H1 (cell line): ENCODE measurements around the gene SHISA7. TPM values are rescaled to one million over a fixed set of nuclear protein-coding genes. Genes with fewer than 3 reads are reported as not detected.

Experiments
- CTCF ChIA-PET: fragments of 300-600 bp; sonication (Branson Sonifier 250); formaldehyde crosslinking; loops from one replicate; lab custom pipeline; 2021; ENCODE audit not compliant: partially characterized antibody; lab: Charles Lee
- POLR2A ChIA-PET: fragments of 300-600 bp; sonication (Branson Sonifier 250); formaldehyde crosslinking; loops from one replicate; lab custom pipeline; 2021; ENCODE audit warnings: inconsistent platforms; ENCODE audit not compliant: partially characterized antibody; lab: Charles Lee
- DNase-seq, 2 experiments: peaks; one replicate each; pipeline versions ENCODE4 v3.0.0 to v3.0.0-alpha.2; 2010 to 2022; ENCODE audit warnings: low spot score in 2 of 2, low read depth in 1 of 2, mixed read lengths in 1 of 2
- FAIRE-seq: peaks from 2 replicates; lab custom pipeline; 2011; peaks lifted over from hg19 to GRCh38; lab: Jason Lieb, UNC
- H2AFZ ChIP-seq: 2 replicates; pipeline ENCODE4 v1.8.1; 2012; ENCODE audit warnings: low read length, inconsistent platforms
- H2AK5ac ChIP-seq: 2 replicates; pipeline ENCODE4 v1.6.1; 2013; ENCODE audit warnings: low read depth, low read length
- H2BK120ac ChIP-seq: replicated peaks from 2 replicates; pipeline ENCODE3; 2013; ENCODE audit warnings: low read depth, low read length, inconsistent platforms
- H2BK12ac ChIP-seq: 2 replicates; pipeline ENCODE4 v1.6.1; 2013; ENCODE audit warnings: low read depth, low read length
- H2BK15ac ChIP-seq: 2 replicates; pipeline ENCODE4 v1.6.1; 2013; ENCODE audit warnings: low read length
- H2BK20ac ChIP-seq: 2 replicates; pipeline ENCODE4 v1.6.1; 2013; ENCODE audit warnings: low read length
- H2BK5ac ChIP-seq: 2 replicates; pipeline ENCODE4 v1.6.1; 2013; ENCODE audit warnings: low read depth, low read length
- H3K14ac ChIP-seq: 2 replicates; pipeline ENCODE4 v1.6.1; 2013; ENCODE audit warnings: inconsistent platforms; ENCODE audit not compliant: insufficient read length
- H3K18ac ChIP-seq: 2 replicates; pipeline ENCODE4 v1.6.1; 2013; ENCODE audit warnings: low read length; ENCODE audit errors: extremely low read depth
- H3K23ac ChIP-seq: 2 replicates; pipeline ENCODE4 v1.6.1; 2013; ENCODE audit warnings: inconsistent platforms; ENCODE audit not compliant: insufficient read length
- H3K23me2 ChIP-seq: 2 replicates; pipeline ENCODE4 v1.6.1; 2013; ENCODE audit warnings: low read depth, low read length
- H3K27ac ChIP-seq: 2 replicates; pipeline ENCODE4 v1.6.1; 2011; ENCODE audit warnings: low read depth, low read length, inconsistent platforms
- H3K27me3 ChIP-seq, 4 experiments: replicated peaks in 1 of 4; 1 replicate in 1 of 4; 2 replicates in 3 of 4; pipeline versions ENCODE4 v1.6.1 to v1.8.1; 2011 to 2013; ENCODE audit warnings: low read length in 3 of 4, mild to moderate bottlenecking in 3 of 4, inconsistent platforms in 2 of 4, mixed read lengths in 2 of 4, moderate library complexity in 1 of 4; ENCODE audit not compliant: control insufficient read depth in 3 of 4, insufficient read depth in 3 of 4; ENCODE audit errors: extremely low read depth in 1 of 4
- H3K36me3 ChIP-seq, 4 experiments: 2 replicates each; pipeline versions ENCODE4 v1.6.1 to v1.8.1; 2011 to 2013; ENCODE audit warnings: mild to moderate bottlenecking in 4 of 4, low read length in 3 of 4, moderate library complexity in 2 of 4, control low read depth in 1 of 4, inconsistent platforms in 1 of 4; ENCODE audit not compliant: insufficient read depth in 4 of 4, control insufficient read depth in 2 of 4
- H3K4ac ChIP-seq: replicated peaks from 2 replicates; pipeline ENCODE3; 2013; ENCODE audit warnings: low read length, low read depth, mixed read lengths, inconsistent platforms; ENCODE audit not compliant: insufficient read length
- H3K4me1 ChIP-seq, 4 experiments: replicated peaks in 1 of 4; 1 replicate in 1 of 4; 2 replicates in 3 of 4; pipeline versions ENCODE4 v1.6.1 to v1.8.1; 2011 to 2013; ENCODE audit warnings: low read length in 3 of 4, inconsistent platforms in 2 of 4, mixed read lengths in 1 of 4; ENCODE audit not compliant: insufficient read depth in 4 of 4, control insufficient read depth in 3 of 4
- H3K4me2 ChIP-seq, 2 experiments: 2 replicates each; pipeline versions ENCODE4 v1.6.1 to v1.8.1; 2011 to 2013; ENCODE audit warnings: low read depth in 2 of 2, low read length in 2 of 2, control low read depth in 1 of 2, inconsistent platforms in 1 of 2, mild to moderate bottlenecking in 1 of 2; ENCODE audit not compliant: insufficient read depth in 1 of 2
- H3K4me3 ChIP-seq, 4 experiments: fragments of 200-600, 300-600 bp in 1 of 4; sonication (generic), shearing (Covaris generic), sonication (Bioruptor Twin) in 1 of 4; 2 replicates each; pipeline versions ENCODE4 v1.5.1 to v1.8.1; 2011 to 2016; ENCODE audit warnings: low read length in 4 of 4, low read depth in 3 of 4, control low read depth in 2 of 4, inconsistent platforms in 2 of 4, mild to moderate bottlenecking in 2 of 4, mixed read lengths in 1 of 4, moderate library complexity in 1 of 4; ENCODE audit not compliant: insufficient read depth in 2 of 4; ENCODE audit errors: extremely low read depth in 1 of 4
- H3K56ac ChIP-seq: replicated peaks from 2 replicates; pipeline ENCODE3; 2013; ENCODE audit warnings: low read depth, mild to moderate bottlenecking, mixed read lengths, low read length, inconsistent platforms; ENCODE audit not compliant: insufficient read length
- H3K79me1 ChIP-seq: 2 replicates; pipeline ENCODE4 v1.6.1; 2013; ENCODE audit warnings: low read depth, low read length, control low read depth
- H3K79me2 ChIP-seq, 2 experiments: 2 replicates each; pipeline versions ENCODE4 v1.6.1 to v1.8.1; 2012 to 2013; ENCODE audit warnings: low read length in 2 of 2, mild to moderate bottlenecking in 2 of 2, inconsistent platforms in 1 of 2; ENCODE audit not compliant: insufficient read depth in 2 of 2, control insufficient read depth in 1 of 2
- H3K9ac ChIP-seq, 4 experiments: replicated peaks in 1 of 4; 1 replicate in 1 of 4; 2 replicates in 3 of 4; pipeline versions ENCODE4 v1.6.1 to v1.8.1; 2011 to 2013; ENCODE audit warnings: low read depth in 3 of 4, low read length in 3 of 4, control low read depth in 2 of 4, mild to moderate bottlenecking in 2 of 4, moderate library complexity in 2 of 4, inconsistent platforms in 1 of 4; ENCODE audit errors: extremely low read depth in 1 of 4
- H3K9me3 ChIP-seq, 2 experiments: 2 replicates each; pipeline versions ENCODE4 v1.6.1 to v1.8.1; 2012 to 2013; ENCODE audit warnings: mild to moderate bottlenecking in 2 of 2, moderate library complexity in 2 of 2, control low read depth in 1 of 2, inconsistent platforms in 1 of 2, low read depth in 1 of 2, low read length in 1 of 2, mixed read lengths in 1 of 2; ENCODE audit not compliant: insufficient read depth in 2 of 2
- H4K20me1 ChIP-seq, 2 experiments: replicated peaks in 1 of 2; 2 replicates each; pipeline versions ENCODE3 to v1.8.1; 2011 to 2013; ENCODE audit warnings: inconsistent platforms in 2 of 2, low read length in 2 of 2, mild to moderate bottlenecking in 1 of 2; ENCODE audit not compliant: insufficient read depth in 2 of 2, control insufficient read depth in 1 of 2
- H4K5ac ChIP-seq: 2 replicates; pipeline ENCODE4 v1.6.1; 2013; ENCODE audit warnings: low read length, low read depth, mixed read lengths, inconsistent platforms; ENCODE audit not compliant: insufficient read length
- H4K8ac ChIP-seq: 2 replicates; pipeline ENCODE4 v1.8.0; 2013; ENCODE audit warnings: mild to moderate bottlenecking, moderate library complexity, low read length, inconsistent platforms; ENCODE audit not compliant: insufficient read depth; ENCODE audit errors: extremely low read depth
- H4K91ac ChIP-seq: replicated peaks from 2 replicates; pipeline ENCODE3; 2013; ENCODE audit warnings: low read length, mixed read lengths, inconsistent platforms; ENCODE audit not compliant: insufficient read length
- ASH2L ChIP-seq: fragments of 200-600, 300-600 bp; sonication (generic); IDR thresholded peaks from one replicate; pipeline ENCODE4 v1.7.1; 2017; ENCODE audit warnings: low read length
- SP1 ChIP-seq: IDR thresholded peaks from 2 replicates; pipeline ENCODE4 v1.6.1; 2011; ENCODE audit warnings: low read depth, low read length
- WGBS, 2 experiments: shearing (Covaris generic) in 1 of 2; methylation state at CpG; one replicate each; pipeline versions ENCODE4 v1.1.6 to v1.1.7; 2013 to 2015; ENCODE audit warnings: low lambda C conversion rate in 2 of 2, mixed read lengths in 2 of 2, inconsistent platforms in 1 of 2, low coverage in 1 of 2, missing lambda C conversion rate in 1 of 2; ENCODE audit not compliant: insufficient replicate concordance in 2 of 2, insufficient coverage in 1 of 2, insufficient read length in 1 of 2; ENCODE audit errors: extremely low coverage in 1 of 2, missing lambda C conversion rate in 1 of 2; 5-methylcytosine and 5-hydroxymethylcytosine counted together
- polyA plus RNA-seq, 7 experiments: library from polyadenylated mRNA; depleted of rRNA in 3 of 7; stranded (reverse) in 5 of 7; unstranded in 2 of 7; fragments of >200 nt in 5 of 7; fragments of 200-250 nt in 2 of 7; gene quantifications; 1 replicate in 5 of 7; 2 replicates in 1 of 7; 4 replicates in 1 of 7; pipeline versions ENCODE4 v1.2.1 to v1.2.3, GENCODE V29; 2011 to 2013; ENCODE audit warnings: missing spikeins in 2 of 7, mixed read lengths in 2 of 7
- total RNA-seq: library from RNA; stranded (reverse); fragmentation: NEBNext Ultra II Directional; extraction: Animal tissue kit (Norgen Biotek cat#: 25700); gene quantifications from 2 replicates; pipeline ENCODE4 v1.2.1, GENCODE V29; 2021

SHISA7 gene
- total and polyA plus RNA-seq, 2 of the 8 experiments (the other 6 are each of a cell fraction or from before 2014, with no cell fraction given): 0.76 to 1.0 TPM

- Histone ChIP-seq H3K56ac (no peak overlapping the region), H3K36me3 (peaks cover 23 to 35% (median 26%) of the 10 kb centered on the region in 4 experiments)
- DNase-seq: no peak
- TF ChIP-seq SP1 (peak; percentile 28; the same call in 1 of the 2 replicates), ASH2L (no peak)
- TF ChIP-seq, all 59 proteins: peak for 1
- peaks cover 25 to 45% of the 10 kb centered on the region in 2 experiments for H4K20me1 ChIP-seq
- peak overlapping the region; percentile 19 to 97 (median 90); a peak in 4 of 8 replicates for H3K4me3 ChIP-seq
- H3K4ac ChIP-seq: no peak overlapping the region
- POLR2A ChIA-PET: interaction anchor here (0.6 to 26.7 kb wide), 23 partner anchors 11 to 266 kb away, joined by 3 to 874 read pairs (median 5); partner anchors contain the start of genes HSPBP1, IL11, KMT5C and TMEM190
- H3K4me2 ChIP-seq: peak overlapping the region; percentile 87 to 95
- CTCF ChIA-PET: interaction anchor here (0.6 to 6.1 kb wide), 8 partner anchors 14 to 251 kb away, joined by 3 to 39 read pairs (median 4); no protein-coding TSS in a partner anchor
- no peak overlapping the region for H2BK15ac ChIP-seq
- no peak overlapping the region for H3K14ac ChIP-seq
- no peak overlapping the region for H2AK5ac ChIP-seq
- peaks cover 17 to 27% of the 10 kb centered on the region in 2 experiments; a peak in 3 of 4 replicates for H3K79me2 ChIP-seq
- no peak overlapping the region for H4K5ac ChIP-seq
- H2BK5ac ChIP-seq: no peak overlapping the region
- no peak overlapping the region for H2AFZ ChIP-seq
- no peak overlapping the region for H3K23ac ChIP-seq
- no peak overlapping the region for H4K91ac ChIP-seq
- 0 out of 2 replicates have a peak overlapping the region, but pooled peaks have one; percentile 28 for H4K8ac ChIP-seq
- peaks cover 28% of the 10 kb centered on the region for H3K79me1 ChIP-seq
- no peak overlapping the region for H2BK12ac ChIP-seq
- peaks cover 25% of the 10 kb centered on the region for H3K23me2 ChIP-seq
- H3K27me3 ChIP-seq: no peaks in the 10 kb centered on the region
- H2BK120ac ChIP-seq: no peak overlapping the region
- H3K4me1 ChIP-seq: peaks cover 0 to 56% (median 45%) of the 10 kb centered on the region in 4 experiments; a peak in 6 of 7 replicates
- no peak for FAIRE-seq
- peak overlapping the region in 1 of 4 experiments; percentile 13; a peak in 1 of 7 replicates for H3K9ac ChIP-seq
- no peak overlapping the region for H3K18ac ChIP-seq
- no peaks in the 10 kb centered on the region for H3K9me3 ChIP-seq
- no peak overlapping the region for H3K27ac ChIP-seq
- 91% methylated on average over 24 of the region's 24 CpGs; no CpG with 5 or more reads in 1 of the 2 experiments for WGBS, 2 experiments
- H2BK20ac ChIP-seq: no peak overlapping the region
Observed at GRCh38 chr19:55387736-55388497, 55.2 kb downstream of the SHISA7 start.
